ENCODE data around the gene CREBBP. TPM values are rescaled to one million over a fixed set of nuclear protein-coding genes. Genes with fewer than 3 reads are reported as not detected.

CREBBP gene
- total RNA-seq, 2 experiments from 2014 or later, result 36.0 to 72.3 TPM

- H3K27ac ChIP-seq (ENCODE audit: low read depth, low read length, poor library complexity, severe bottlenecking), result no peak overlapping the region
- no peaks in the 10 kb centered on the region for H3K4me1 ChIP-seq (ENCODE audit: insufficient read depth, low read length, poor library complexity, severe bottlenecking)
- intact Hi-C loops (cut with micrococcal nuclease; ENCODE audit: unreplicated experiment), result no loop called here
Measured at GRCh38 chr16:3789375-3790099, 91.0 kb downstream of the CREBBP start.

GRCh38 chr16:3788711-3789374 is 91.7 kb downstream of the CREBBP start:
- Histone ChIP-seq H3K9me2 (ENCODE audit: insufficient read depth, low read length) (no peaks in the 10 kb centered on the region), H3K4me3 (ENCODE audit: low read depth, low read length, poor library complexity, severe bottlenecking) (no peak overlapping the region), H3K36me3 (ENCODE audit: insufficient read depth, low read length) (peaks cover 52% of the 10 kb centered on the region), H4K20me1 (ENCODE audit: insufficient read depth, low read length) (no peaks in the 10 kb centered on the region), H3K4me2 (ENCODE audit: low read length) (no peak overlapping the region), H3K79me2 (ENCODE audit: insufficient read depth, low read depth, low read length) (no peaks in the 10 kb centered on the region), H2AFZ (ENCODE audit: low read length) (no peak overlapping the region), H3K4me1 (ENCODE audit: insufficient read depth, low read length, poor library complexity, severe bottlenecking) (no peaks in the 10 kb centered on the region), H3K9me3 (ENCODE audit: low read length) (no peaks in the 10 kb centered on the region), H3K27ac (ENCODE audit: low read depth, low read length, poor library complexity, severe bottlenecking) (no peak overlapping the region)
- ChIA-PET POLR2A (no interaction called here), CTCF (ENCODE audit: unreplicated experiment) (no interaction called here)
- no peak for DNase-seq (ENCODE audit: low spot score)
- no TSS peak for BruUV-seq (replicated peaks)
- intact Hi-C loops (cut with micrococcal nuclease; ENCODE audit: unreplicated experiment), result no loop called here
- TF ChIP-seq EZH2phosphoT487 (IDR thresholded peaks at IDR 0.05; ENCODE audit: borderline replicate concordance, low read depth, low read length), result no peak
- no peak for TF ChIP-seq CTCF (conservative IDR thresholded peaks at IDR 0.05; ENCODE audit: low read length)

More at GRCh38 chr16:3789375-3790099, 91.0 kb downstream of the CREBBP start:
- no peak for DNase-seq (ENCODE audit: low spot score)
- H4K20me1 ChIP-seq (ENCODE audit: insufficient read depth, low read length), result no peaks in the 10 kb centered on the region
- peaks cover 3% of the 10 kb centered on the region; the same call in 1 of the 2 replicates for H3K79me2 ChIP-seq (ENCODE audit: insufficient read depth, low read depth, low read length)
- TSS peak; percentile 33 for BruUV-seq (replicated peaks)
- no peak overlapping the region for H3K4me3 ChIP-seq (ENCODE audit: low read depth, low read length, poor library complexity, severe bottlenecking)
- ChIA-PET POLR2A (interaction anchor here (0.6 to 0.7 kb wide), 2 partner anchors 13 to 26 kb away, joined by 3 read pairs; no protein-coding TSS in a partner anchor), CTCF (ENCODE audit: unreplicated experiment) (no interaction called here)
- no peaks in the 10 kb centered on the region for H3K9me3 ChIP-seq (ENCODE audit: low read length)
- no peak overlapping the region for H3K4me2 ChIP-seq (ENCODE audit: low read length)
- no peaks in the 10 kb centered on the region for H3K9me2 ChIP-seq (ENCODE audit: insufficient read depth, low read length)
- no peak overlapping the region for H2AFZ ChIP-seq (ENCODE audit: low read length)
- H3K36me3 ChIP-seq (ENCODE audit: insufficient read depth, low read length), result peaks cover 45% of the 10 kb centered on the region
- TF ChIP-seq EZH2phosphoT487 (IDR thresholded peaks at IDR 0.05; ENCODE audit: borderline replicate concordance, low read depth, low read length) (no peak), CTCF (conservative IDR thresholded peaks at IDR 0.05; ENCODE audit: low read length) (no peak)

Data from OCI-LY7 (cell line).